DND-41 (cell line): ENCODE results near the gene ABHD1.

Source experiments
- ATAC-seq: fragments of 200-7000 bp; cut with Tn5 transposase; 3 replicates; pipeline ENCODE4 v1.9.1; 2021; ENCODE audit warnings: low read depth; ENCODE audit not compliant: insufficient read depth
- DNase-seq: peaks from one replicate; pipeline ENCODE4 v3.0.0-alpha.2; 2020
- H2AFZ ChIP-seq: 2 replicates; pipeline ENCODE4 v1.6.0; 2012; ENCODE audit warnings: low read depth, low read length
- H3K27ac ChIP-seq: 2 replicates; pipeline ENCODE4 v1.5.1; 2012; ENCODE audit warnings: low read length, inconsistent platforms
- H3K27me3 ChIP-seq: fragments of 200-600 bp; sonication (generic); 2 replicates; pipeline ENCODE4 v1.6.0; 2012; ENCODE audit warnings: low read length, mild to moderate bottlenecking, inconsistent platforms; ENCODE audit not compliant: insufficient read depth, poor library complexity
- H3K36me3 ChIP-seq: 2 replicates; pipeline ENCODE4 v1.5.1; 2012; ENCODE audit warnings: low read length, inconsistent platforms; ENCODE audit not compliant: insufficient read depth
- H3K4me1 ChIP-seq: 2 replicates; pipeline ENCODE4 v1.5.1; 2012; ENCODE audit warnings: mild to moderate bottlenecking, low read length; ENCODE audit not compliant: insufficient read depth
- H3K4me2 ChIP-seq: 2 replicates; pipeline ENCODE4 v1.6.0; 2012; ENCODE audit warnings: mild to moderate bottlenecking, moderate library complexity, low read length, inconsistent platforms; ENCODE audit not compliant: insufficient read depth
- H3K4me3 ChIP-seq, 2 experiments: fragments of 200-600 bp in 1 of 2; shearing (Covaris generic) in 1 of 2; 2 replicates each; pipeline ENCODE4 v1.5.1; 2012 to 2016; ENCODE audit warnings: inconsistent platforms in 2 of 2, low read length in 2 of 2, mild to moderate bottlenecking in 2 of 2, low read depth in 1 of 2, moderate library complexity in 1 of 2
- H3K79me2 ChIP-seq: 2 replicates; pipeline ENCODE4 v1.6.0; 2012; ENCODE audit warnings: low read length, inconsistent platforms; ENCODE audit not compliant: insufficient read depth
- H3K9ac ChIP-seq: 2 replicates; pipeline ENCODE4 v1.6.0; 2012; ENCODE audit warnings: low read depth, mild to moderate bottlenecking, inconsistent platforms, low read length, moderate library complexity
- H3K9me3 ChIP-seq: 2 replicates; pipeline ENCODE4 v1.5.1; 2012; ENCODE audit warnings: low read length, moderate library complexity, mild to moderate bottlenecking, inconsistent platforms; ENCODE audit not compliant: insufficient read depth, severe bottlenecking
- H4K20me1 ChIP-seq: 2 replicates; pipeline ENCODE4 v1.6.0; 2012; ENCODE audit warnings: low read length; ENCODE audit not compliant: insufficient read depth
- EZH2 ChIP-seq: IDR thresholded peaks from 3 replicates; pipeline ENCODE4 v1.6.1; 2012; ENCODE audit warnings: borderline replicate concordance, low read depth, mild to moderate bottlenecking, moderate library complexity, low read length, inconsistent platforms; ENCODE audit not compliant: severe bottlenecking
- TF ChIP-seq, protein P1 (sequence below): IDR thresholded peaks from 2 replicates; pipeline ENCODE4 v1.5.1; 2012; ENCODE audit warnings: borderline replicate concordance, low read length, moderate library complexity, mild to moderate bottlenecking; ENCODE audit not compliant: poor library complexity, severe bottlenecking; ENCODE audit errors: extremely low read depth

ABHD1 gene

DNA sequence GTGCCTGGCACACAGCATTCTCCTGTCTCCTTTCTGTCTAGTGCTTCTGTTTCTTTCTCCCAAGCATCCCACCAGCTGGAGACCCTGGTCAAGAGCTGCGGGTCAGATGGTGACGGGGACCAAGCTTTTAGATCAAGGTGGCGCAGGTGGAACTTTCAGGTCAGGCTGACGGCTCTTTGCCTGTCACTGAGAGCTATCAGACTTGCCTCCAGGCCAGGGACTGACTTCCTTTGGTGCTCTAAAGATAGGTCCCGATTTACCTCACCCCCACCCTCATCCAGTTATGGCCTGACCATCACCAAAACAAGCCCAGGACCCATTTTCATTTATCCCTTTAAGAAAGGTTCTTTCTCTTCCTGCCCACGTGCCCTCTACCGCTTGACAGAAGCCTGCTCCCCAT, 46.4 kb upstream of the ABHD1 start:
- Histone ChIP-seq H3K4me2 (no peak overlapping the region), H3K27me3 (no peaks in the 10 kb centered on the region), H2AFZ (no peak overlapping the region), H3K4me1 (peaks cover 54% of the 10 kb centered on the region), H3K9ac (no peak overlapping the region), H3K27ac (no peak overlapping the region), H4K20me1 (no peaks in the 10 kb centered on the region), H3K9me3 (no peaks in the 10 kb centered on the region), H3K4me3 (no peak overlapping the region), H3K36me3 (no peaks in the 10 kb centered on the region), H3K79me2 (no peaks in the 10 kb centered on the region)
- ATAC-seq (no peak), DNase-seq (no peak)
- no peak for TF ChIP-seq EZH2
- TF ChIP-seq, protein P1, sequence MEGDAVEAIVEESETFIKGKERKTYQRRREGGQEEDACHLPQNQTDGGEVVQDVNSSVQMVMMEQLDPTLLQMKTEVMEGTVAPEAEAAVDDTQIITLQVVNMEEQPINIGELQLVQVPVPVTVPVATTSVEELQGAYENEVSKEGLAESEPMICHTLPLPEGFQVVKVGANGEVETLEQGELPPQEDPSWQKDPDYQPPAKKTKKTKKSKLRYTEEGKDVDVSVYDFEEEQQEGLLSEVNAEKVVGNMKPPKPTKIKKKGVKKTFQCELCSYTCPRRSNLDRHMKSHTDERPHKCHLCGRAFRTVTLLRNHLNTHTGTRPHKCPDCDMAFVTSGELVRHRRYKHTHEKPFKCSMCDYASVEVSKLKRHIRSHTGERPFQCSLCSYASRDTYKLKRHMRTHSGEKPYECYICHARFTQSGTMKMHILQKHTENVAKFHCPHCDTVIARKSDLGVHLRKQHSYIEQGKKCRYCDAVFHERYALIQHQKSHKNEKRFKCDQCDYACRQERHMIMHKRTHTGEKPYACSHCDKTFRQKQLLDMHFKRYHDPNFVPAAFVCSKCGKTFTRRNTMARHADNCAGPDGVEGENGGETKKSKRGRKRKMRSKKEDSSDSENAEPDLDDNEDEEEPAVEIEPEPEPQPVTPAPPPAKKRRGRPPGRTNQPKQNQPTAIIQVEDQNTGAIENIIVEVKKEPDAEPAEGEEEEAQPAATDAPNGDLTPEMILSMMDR, result no peak

DNA sequence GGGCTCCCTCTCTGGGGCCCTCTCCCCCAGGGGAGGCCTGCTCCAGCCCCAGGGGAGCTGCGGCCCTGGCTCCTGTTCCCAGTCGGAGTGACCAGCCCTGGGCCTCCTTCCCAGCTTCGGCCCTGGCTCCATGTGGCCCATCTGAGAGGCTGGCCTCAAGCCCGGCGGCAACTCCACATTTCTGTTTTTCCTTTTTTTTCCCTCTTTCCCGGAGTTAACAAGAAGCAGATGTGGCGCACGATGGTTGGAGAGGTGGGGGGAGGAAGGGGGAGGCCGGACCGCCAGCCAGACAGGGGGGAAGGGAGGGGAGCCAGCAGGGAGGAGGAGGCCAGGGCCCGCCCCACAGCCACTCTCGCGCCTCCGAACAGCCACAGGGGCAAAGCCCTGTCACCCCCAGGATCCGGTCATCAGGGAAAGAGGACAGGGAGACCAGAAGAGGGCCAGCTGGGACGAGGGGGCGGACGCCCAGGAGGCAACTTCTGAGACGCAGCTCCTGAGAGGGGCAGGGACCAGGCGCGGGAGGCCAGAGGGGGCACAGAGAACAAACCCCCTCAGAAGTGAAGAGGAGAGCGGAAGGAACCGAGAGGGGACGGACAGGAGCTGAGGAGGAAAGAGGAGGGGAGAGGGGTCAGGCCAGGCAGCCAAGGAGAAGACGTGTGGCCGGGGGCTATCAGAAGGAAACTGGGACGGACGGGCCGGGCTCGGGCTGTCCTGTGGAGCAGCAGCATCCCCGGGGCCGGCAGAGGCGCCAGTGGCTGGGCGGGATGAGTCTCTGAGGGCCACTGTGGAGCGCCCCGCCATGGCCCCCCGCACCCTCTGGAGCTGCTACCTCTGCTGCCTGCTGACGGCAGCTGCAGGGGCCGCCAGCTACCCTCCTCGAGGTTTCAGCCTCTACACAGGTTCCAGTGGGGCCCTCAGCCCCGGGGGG, 45.1 kb upstream of the ABHD1 start, which contains the start of gene EMILIN1:
Gene EMILIN1 (plus strand): TSS at position 349 of the 928 bp plus-strand sequence. CDS start 451 bp downstream, at position 800.
- Histone ChIP-seq H3K4me1 (peaks cover 52% of the 10 kb centered on the region), H2AFZ (no peak within 1 kb of the TSS), H4K20me1 (no peaks in the 10 kb centered on the region), H3K36me3 (no peaks in the 10 kb centered on the region), H3K9ac (no peak within 1 kb of the TSS), H3K79me2 (no peaks in the 10 kb centered on the region), H3K27me3 (no peaks in the 10 kb centered on the region), H3K4me2 (no peak within 1 kb of the TSS), H3K4me3 (no peak within 1 kb of the TSS), H3K27ac (no peak within 1 kb of the TSS), H3K9me3 (no peaks in the 10 kb centered on the region)
- DNase-seq (no peak), ATAC-seq (no peak)
- TF ChIP-seq, protein P1, result no peak
- no peak for TF ChIP-seq EZH2

DNA sequence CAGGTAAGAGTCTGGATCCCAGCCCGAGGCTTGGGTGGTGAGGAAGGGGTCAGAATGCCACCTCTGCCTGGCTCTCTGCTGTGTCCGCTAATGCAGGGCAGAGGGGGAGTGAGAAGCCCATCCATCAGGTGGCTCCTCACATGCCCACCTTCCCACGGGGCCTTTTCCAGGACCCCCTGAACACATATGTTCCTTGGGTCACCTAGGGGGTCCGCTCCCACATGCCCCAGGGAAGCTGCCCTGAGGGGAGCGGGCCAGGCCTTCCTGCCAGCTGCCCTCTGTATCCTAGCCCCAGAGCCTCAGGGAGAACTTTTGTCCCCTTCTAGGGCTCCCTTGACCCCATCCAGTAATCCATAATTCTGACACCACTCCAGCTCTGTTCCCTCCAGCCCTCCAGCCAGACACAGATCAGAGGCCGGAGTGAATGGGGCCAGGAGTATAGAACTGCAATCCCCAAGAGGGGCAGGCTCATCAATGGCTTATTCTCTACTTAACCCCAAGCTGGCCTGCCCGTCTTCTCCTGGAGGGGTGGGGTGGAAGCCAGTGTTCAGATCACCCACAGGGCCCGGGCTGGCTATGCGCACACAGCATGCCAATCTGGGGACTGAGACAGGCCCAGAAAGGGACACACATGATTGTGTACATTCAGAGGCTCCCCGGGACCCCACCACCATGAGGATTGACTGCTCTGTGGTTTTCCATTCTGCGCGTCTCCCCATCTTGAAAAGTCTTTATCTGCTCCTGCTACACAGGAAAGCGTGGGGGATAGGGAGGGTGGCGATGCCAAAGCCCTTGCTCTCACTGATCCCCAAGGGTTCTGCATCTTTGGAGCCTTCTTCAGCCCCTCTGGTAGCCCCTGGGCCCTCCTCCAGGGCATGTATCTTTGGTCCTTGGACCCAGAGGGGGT, 44.1 kb upstream of the ABHD1 start:
- no peak overlapping the region for H3K9ac ChIP-seq
- H3K36me3 ChIP-seq, result no peaks in the 10 kb centered on the region
- H2AFZ ChIP-seq, result no peak overlapping the region
- H3K4me2 ChIP-seq, result no peak overlapping the region
- no peaks in the 10 kb centered on the region for H3K9me3 ChIP-seq
- peaks cover 44% of the 10 kb centered on the region for H3K4me1 ChIP-seq
- TF ChIP-seq, protein P1, result no peak
- no peak for TF ChIP-seq EZH2
- ATAC-seq, result no peak
- H3K27me3 ChIP-seq, result no peaks in the 10 kb centered on the region
- no peaks in the 10 kb centered on the region for H3K79me2 ChIP-seq
- H3K27ac ChIP-seq, result no peak overlapping the region
- H3K4me3 ChIP-seq, result no peak overlapping the region
- H4K20me1 ChIP-seq, result no peaks in the 10 kb centered on the region
- DNase-seq, result no peak
